PFSK-1 (cell line): ENCODE results near the gene NCF4.

Experiments used
- POLR2AphosphoS5 ChIP-seq: IDR thresholded peaks from 2 replicates; pipeline ENCODE4 v1.6.1; 2012; ENCODE audit warnings: low read depth, mild to moderate bottlenecking, control low read depth, low read length, moderate library complexity
- SIN3A ChIP-seq: IDR thresholded peaks from 2 replicates; pipeline ENCODE4 v1.6.1; 2012; ENCODE audit warnings: mild to moderate bottlenecking, low read length, moderate library complexity, borderline replicate concordance; ENCODE audit not compliant: insufficient read depth
- TAF1 ChIP-seq: IDR thresholded peaks from 2 replicates; pipeline ENCODE4 v1.6.1; 2012; ENCODE audit warnings: low read length, control low read depth, borderline replicate concordance; ENCODE audit not compliant: insufficient read depth
- TF ChIP-seq, protein P1 (sequence below), 2 experiments: IDR thresholded peaks; 2 replicates each; pipeline versions ENCODE4 v1.6.1 to v1.8.0; 2011 to 2012; ENCODE audit warnings: low read depth in 2 of 2, low read length in 2 of 2, control low read depth in 1 of 2, inconsistent platforms in 1 of 2, mild to moderate bottlenecking in 1 of 2, moderate library complexity in 1 of 2; ENCODE audit not compliant: insufficient read depth in 1 of 2

DNA sequence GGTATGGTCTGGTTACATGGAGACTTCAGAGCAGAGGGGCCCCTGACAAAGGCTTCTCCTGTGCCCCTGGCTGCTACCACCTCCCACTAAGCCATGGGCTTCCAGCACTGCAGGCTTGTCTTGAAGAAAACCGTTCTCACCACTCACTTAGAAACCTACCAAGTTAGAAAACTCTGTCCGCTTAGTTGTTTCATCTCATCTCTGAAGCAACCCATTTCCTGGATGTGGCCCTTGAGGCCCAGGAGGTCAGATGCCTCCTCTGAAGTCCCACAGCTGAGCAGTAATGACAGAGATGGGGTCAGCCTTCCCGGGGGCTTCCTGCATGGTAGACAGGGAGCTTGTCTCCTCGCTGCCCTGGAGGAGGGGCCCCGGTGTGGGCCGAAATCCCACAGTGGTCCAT is 65.5 kb downstream of the NCF4 start:
- TF ChIP-seq POLR2AphosphoS5 = no peak
- no peak for TF ChIP-seq SIN3A
- TF ChIP-seq TAF1 = no peak
- TF ChIP-seq, protein P1, sequence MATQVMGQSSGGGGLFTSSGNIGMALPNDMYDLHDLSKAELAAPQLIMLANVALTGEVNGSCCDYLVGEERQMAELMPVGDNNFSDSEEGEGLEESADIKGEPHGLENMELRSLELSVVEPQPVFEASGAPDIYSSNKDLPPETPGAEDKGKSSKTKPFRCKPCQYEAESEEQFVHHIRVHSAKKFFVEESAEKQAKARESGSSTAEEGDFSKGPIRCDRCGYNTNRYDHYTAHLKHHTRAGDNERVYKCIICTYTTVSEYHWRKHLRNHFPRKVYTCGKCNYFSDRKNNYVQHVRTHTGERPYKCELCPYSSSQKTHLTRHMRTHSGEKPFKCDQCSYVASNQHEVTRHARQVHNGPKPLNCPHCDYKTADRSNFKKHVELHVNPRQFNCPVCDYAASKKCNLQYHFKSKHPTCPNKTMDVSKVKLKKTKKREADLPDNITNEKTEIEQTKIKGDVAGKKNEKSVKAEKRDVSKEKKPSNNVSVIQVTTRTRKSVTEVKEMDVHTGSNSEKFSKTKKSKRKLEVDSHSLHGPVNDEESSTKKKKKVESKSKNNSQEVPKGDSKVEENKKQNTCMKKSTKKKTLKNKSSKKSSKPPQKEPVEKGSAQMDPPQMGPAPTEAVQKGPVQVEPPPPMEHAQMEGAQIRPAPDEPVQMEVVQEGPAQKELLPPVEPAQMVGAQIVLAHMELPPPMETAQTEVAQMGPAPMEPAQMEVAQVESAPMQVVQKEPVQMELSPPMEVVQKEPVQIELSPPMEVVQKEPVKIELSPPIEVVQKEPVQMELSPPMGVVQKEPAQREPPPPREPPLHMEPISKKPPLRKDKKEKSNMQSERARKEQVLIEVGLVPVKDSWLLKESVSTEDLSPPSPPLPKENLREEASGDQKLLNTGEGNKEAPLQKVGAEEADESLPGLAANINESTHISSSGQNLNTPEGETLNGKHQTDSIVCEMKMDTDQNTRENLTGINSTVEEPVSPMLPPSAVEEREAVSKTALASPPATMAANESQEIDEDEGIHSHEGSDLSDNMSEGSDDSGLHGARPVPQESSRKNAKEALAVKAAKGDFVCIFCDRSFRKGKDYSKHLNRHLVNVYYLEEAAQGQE (IDR thresholded peaks at IDR 0.05; ENCODE audit: insufficient read depth in 1 of 2, low read depth in 2 of 2, low read length in 2 of 2) = no peak
